GM12878 (cell line): Measurements from ENCODE around the gene CCL14. TPM values are rescaled to one million over a fixed set of nuclear protein-coding genes. Genes with fewer than 3 reads are reported as not detected.

Experiments
- BMI1 ChIP-seq: fragments of 450-650 bp; IDR thresholded peaks from 2 replicates; pipeline ENCODE4 v1.6.1; 2016; ENCODE audit warnings: mild to moderate bottlenecking, moderate library complexity, borderline replicate concordance
- BRCA1 ChIP-seq: IDR thresholded peaks from 2 replicates; pipeline ENCODE4 v1.6.1; 2011; ENCODE audit warnings: low read depth, low read length, improper control_type of control experiment
- CHD1 ChIP-seq: IDR thresholded peaks from 2 replicates; pipeline ENCODE4 v1.6.1; 2012; ENCODE audit warnings: low read depth, low read length, improper control_type of control experiment
- EGR1 ChIP-seq, 2 experiments: IDR thresholded peaks; 1 replicate in 1 of 2; 2 replicates in 1 of 2; pipeline ENCODE4 v1.6.1; 2011 to 2012; ENCODE audit warnings: low read depth in 2 of 2, low read length in 2 of 2, borderline replicate concordance in 1 of 2, mild to moderate bottlenecking in 1 of 2, moderate library complexity in 1 of 2
- EZH2 ChIP-seq: IDR thresholded peaks from 2 replicates; pipeline ENCODE4 v1.6.1; 2012; ENCODE audit warnings: low read depth, mild to moderate bottlenecking, control low read depth, inconsistent platforms, low read length, borderline replicate concordance; ENCODE audit not compliant: control insufficient read depth
- FOXK2 ChIP-seq: fragments of 450-650 bp; IDR thresholded peaks from 2 replicates; pipeline ENCODE4 v1.6.1; 2017; ENCODE audit warnings: mild to moderate bottlenecking, moderate library complexity
- JUND ChIP-seq: IDR thresholded peaks from 2 replicates; pipeline ENCODE4 v1.6.1; 2012; ENCODE audit warnings: low read depth, mild to moderate bottlenecking, low read length, improper control_type of control experiment, moderate library complexity
- MYC ChIP-seq: IDR thresholded peaks from 2 replicates; pipeline ENCODE4 v1.6.1; 2011; ENCODE audit warnings: mild to moderate bottlenecking, low read length, moderate library complexity, inconsistent platforms; ENCODE audit not compliant: insufficient read depth, insufficient replicate concordance, insufficient read length, severe bottlenecking
- NBN ChIP-seq: fragments of 450-650 bp; IDR thresholded peaks from 2 replicates; pipeline ENCODE4 v1.6.1; 2016
- NRF1 ChIP-seq: conservative IDR thresholded peaks from 2 replicates; pipeline ENCODE4 v1.6.1; 2011; ENCODE audit warnings: mild to moderate bottlenecking, low read depth, low read length, improper control_type of control experiment
- RUNX3 ChIP-seq: IDR thresholded peaks from 2 replicates; pipeline ENCODE4 v1.6.1; 2012; ENCODE audit warnings: low read length, inconsistent platforms
- TBL1XR1 ChIP-seq: IDR thresholded peaks from 2 replicates; pipeline ENCODE4 v1.6.1; 2012; ENCODE audit warnings: low read depth, low read length, improper control_type of control experiment
- TCF12 ChIP-seq: IDR thresholded peaks from 2 replicates; pipeline ENCODE4 v1.6.1; 2011; ENCODE audit warnings: low read depth, mild to moderate bottlenecking, low read length
- ZNF207 ChIP-seq: fragments of 450-650 bp; IDR thresholded peaks from 2 replicates; pipeline ENCODE4 v1.6.1; 2014; ENCODE audit warnings: antibody characterized with exemption, mild to moderate bottlenecking, borderline replicate concordance
- ZNF217 ChIP-seq: fragments of 450-650 bp; IDR thresholded peaks from 2 replicates; pipeline ENCODE4 v1.6.1; 2017; ENCODE audit warnings: antibody characterized with exemption, mild to moderate bottlenecking
- polyA plus RNA-seq, 11 experiments: library from polyadenylated mRNA; depleted of rRNA in 4 of 11; unstranded in 6 of 11; stranded (reverse) in 5 of 11; fragments of >200 nt; fragmentation: Nextera tagmentation in 4 of 11; fragmentation: Illumina TruSeq in 1 of 11; extraction: Ambion mirVana in 4 of 11; extraction: Trizol in 1 of 11; gene quantifications; 1 replicate in 1 of 11; 2 replicates in 10 of 11; pipeline versions ENCODE4 v1.2.1 to v1.2.3, GENCODE V29; 2011 to 2016; ENCODE audit warnings: inconsistent platforms in 2 of 11, missing spikeins in 2 of 11, low read depth in 1 of 11
- total RNA-seq, 4 experiments: library from RNA; depleted of rRNA in 3 of 4; stranded (reverse); fragments of >200 nt in 3 of 4; fragmentation: Illumina TruSeq in 1 of 4; extraction: Trizol in 1 of 4; gene quantifications; 2 replicates each; pipeline versions ENCODE4 v1.2.1 to v1.2.3, GENCODE V29; 2013 to 2021
- TF ChIP-seq, protein P1 (sequence below): IDR thresholded peaks from 2 replicates; pipeline ENCODE4 v1.6.1; 2011; ENCODE audit warnings: borderline replicate concordance, low read depth, mild to moderate bottlenecking, moderate library complexity, mixed read lengths, low read length; ENCODE audit not compliant: insufficient read depth; ENCODE audit errors: extremely low read length
- TF ChIP-seq, protein P2 (sequence below): IDR thresholded peaks from 2 replicates; pipeline ENCODE4 v1.6.1; 2012; ENCODE audit warnings: low read depth, low read length, improper control_type of control experiment
- TF ChIP-seq, protein P3 (sequence below): fragments of 150-350 bp; IDR thresholded peaks from 2 replicates; pipeline ENCODE4 v1.6.1; 2016; ENCODE audit warnings: low read depth, low read length
- TF ChIP-seq, protein P4 (sequence below): IDR thresholded peaks from 2 replicates; pipeline ENCODE4 v1.6.1; 2012; ENCODE audit warnings: low read length, inconsistent platforms

CCL14 gene
- total and polyA plus RNA-seq, 10 of the 15 experiments (the other 5 are each of a cell fraction or from before 2014, with no cell fraction given) = not detected

DNA sequence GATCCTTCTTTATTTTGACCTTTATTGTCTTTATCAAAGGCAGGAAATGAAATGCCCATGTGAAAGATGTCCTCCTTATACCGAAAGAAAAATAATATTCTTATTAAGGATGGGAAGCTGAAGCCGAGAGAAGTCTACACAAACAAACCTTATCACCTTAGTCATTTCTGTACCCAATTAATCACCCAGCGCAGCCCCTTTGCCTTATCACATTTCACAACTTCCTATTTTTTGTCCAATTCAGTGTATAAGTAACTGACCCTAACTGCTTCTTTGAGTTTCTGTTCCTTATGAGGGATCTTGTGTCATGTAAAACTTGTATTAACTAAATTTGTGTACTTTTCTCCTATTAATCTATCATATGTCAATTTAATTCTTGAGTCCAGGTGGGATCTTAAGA is 47.6 kb upstream of the CCL14 start (continued):
- TF ChIP-seq, protein P1, sequence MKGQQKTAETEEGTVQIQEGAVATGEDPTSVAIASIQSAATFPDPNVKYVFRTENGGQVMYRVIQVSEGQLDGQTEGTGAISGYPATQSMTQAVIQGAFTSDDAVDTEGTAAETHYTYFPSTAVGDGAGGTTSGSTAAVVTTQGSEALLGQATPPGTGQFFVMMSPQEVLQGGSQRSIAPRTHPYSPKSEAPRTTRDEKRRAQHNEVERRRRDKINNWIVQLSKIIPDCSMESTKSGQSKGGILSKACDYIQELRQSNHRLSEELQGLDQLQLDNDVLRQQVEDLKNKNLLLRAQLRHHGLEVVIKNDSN = no peak
- 0 out of 2 replicates have a peak, but pooled peaks have one; percentile 12 for TF ChIP-seq TCF12
- TF ChIP-seq EGR1 (IDR thresholded peaks at IDR 0.05; ENCODE audit: borderline replicate concordance in 1 of 2, low read depth in 2 of 2, low read length in 2 of 2) = no peak
- no peak for TF ChIP-seq FOXK2
- TF ChIP-seq MYC = no peak
- no peak for TF ChIP-seq ZNF207
- TF ChIP-seq TBL1XR1 = peak; percentile 72; the same call in 1 of the 2 replicates
- TF ChIP-seq, protein P2, sequence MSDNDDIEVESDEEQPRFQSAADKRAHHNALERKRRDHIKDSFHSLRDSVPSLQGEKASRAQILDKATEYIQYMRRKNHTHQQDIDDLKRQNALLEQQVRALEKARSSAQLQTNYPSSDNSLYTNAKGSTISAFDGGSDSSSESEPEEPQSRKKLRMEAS = no peak
- TF ChIP-seq CHD1 = no peak
- TF ChIP-seq EZH2 = no peak
- peak; percentile 82 for TF ChIP-seq NBN
- TF ChIP-seq BMI1 = peak; percentile 92
- TF ChIP-seq, protein P3, sequence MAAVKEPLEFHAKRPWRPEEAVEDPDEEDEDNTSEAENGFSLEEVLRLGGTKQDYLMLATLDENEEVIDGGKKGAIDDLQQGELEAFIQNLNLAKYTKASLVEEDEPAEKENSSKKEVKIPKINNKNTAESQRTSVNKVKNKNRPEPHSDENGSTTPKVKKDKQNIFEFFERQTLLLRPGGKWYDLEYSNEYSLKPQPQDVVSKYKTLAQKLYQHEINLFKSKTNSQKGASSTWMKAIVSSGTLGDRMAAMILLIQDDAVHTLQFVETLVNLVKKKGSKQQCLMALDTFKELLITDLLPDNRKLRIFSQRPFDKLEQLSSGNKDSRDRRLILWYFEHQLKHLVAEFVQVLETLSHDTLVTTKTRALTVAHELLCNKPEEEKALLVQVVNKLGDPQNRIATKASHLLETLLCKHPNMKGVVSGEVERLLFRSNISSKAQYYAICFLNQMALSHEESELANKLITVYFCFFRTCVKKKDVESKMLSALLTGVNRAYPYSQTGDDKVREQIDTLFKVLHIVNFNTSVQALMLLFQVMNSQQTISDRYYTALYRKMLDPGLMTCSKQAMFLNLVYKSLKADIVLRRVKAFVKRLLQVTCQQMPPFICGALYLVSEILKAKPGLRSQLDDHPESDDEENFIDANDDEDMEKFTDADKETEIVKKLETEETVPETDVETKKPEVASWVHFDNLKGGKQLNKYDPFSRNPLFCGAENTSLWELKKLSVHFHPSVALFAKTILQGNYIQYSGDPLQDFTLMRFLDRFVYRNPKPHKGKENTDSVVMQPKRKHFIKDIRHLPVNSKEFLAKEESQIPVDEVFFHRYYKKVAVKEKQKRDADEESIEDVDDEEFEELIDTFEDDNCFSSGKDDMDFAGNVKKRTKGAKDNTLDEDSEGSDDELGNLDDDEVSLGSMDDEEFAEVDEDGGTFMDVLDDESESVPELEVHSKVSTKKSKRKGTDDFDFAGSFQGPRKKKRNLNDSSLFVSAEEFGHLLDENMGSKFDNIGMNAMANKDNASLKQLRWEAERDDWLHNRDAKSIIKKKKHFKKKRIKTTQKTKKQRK = no peak
- TF ChIP-seq BRCA1 = no peak
- TF ChIP-seq RUNX3 = no peak
- TF ChIP-seq JUND = peak; percentile 86
- TF ChIP-seq, protein P4, sequence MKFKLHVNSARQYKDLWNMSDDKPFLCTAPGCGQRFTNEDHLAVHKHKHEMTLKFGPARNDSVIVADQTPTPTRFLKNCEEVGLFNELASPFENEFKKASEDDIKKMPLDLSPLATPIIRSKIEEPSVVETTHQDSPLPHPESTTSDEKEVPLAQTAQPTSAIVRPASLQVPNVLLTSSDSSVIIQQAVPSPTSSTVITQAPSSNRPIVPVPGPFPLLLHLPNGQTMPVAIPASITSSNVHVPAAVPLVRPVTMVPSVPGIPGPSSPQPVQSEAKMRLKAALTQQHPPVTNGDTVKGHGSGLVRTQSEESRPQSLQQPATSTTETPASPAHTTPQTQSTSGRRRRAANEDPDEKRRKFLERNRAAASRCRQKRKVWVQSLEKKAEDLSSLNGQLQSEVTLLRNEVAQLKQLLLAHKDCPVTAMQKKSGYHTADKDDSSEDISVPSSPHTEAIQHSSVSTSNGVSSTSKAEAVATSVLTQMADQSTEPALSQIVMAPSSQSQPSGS = no peak
- peak; percentile 67; the same call in 1 of the 2 replicates for TF ChIP-seq ZNF217
- TF ChIP-seq NRF1 = no peak
